ENCODE results near the gene ACTL8.
"Not testable (repeated sequence)": the region's sequence is repeated elsewhere in the genome, so short reads cannot be mapped to it uniquely, and the experiment has no call there.

Gene ACTL8

DNA sequence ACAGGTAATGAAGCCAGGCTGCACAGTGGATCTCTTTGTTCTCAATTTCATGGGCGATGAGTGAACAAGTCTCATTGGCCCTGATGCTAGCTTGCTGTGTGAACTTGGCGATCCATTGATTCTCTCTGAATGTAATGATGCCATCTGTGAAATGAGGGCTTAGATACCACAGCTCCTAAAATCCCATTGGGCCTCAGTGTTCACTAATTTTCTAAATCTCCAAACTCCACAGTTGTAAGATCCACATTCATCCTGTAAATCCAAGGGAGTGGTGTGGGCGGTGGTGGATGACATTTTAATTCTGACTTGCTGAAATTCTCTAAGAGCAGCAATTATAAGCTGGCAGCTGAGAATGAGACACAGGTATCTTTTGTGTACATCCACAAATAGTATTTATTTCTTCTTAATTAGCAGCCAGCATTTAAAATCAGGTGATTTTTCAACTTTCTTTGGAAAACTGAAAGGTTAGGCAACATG, 9.6 kb upstream of the ACTL8 start:
- Mint-ChIP-seq H3K4me3 (no peak overlapping the region), H3K36me3 (no peaks in the 10 kb centered on the region), H3K4me1 (no peaks in the 10 kb centered on the region), H3K27ac (no peak overlapping the region), H3K9me3 (no peaks in the 10 kb centered on the region)
- ATAC-seq: no peak
- DNase-seq (ENCODE audit: low spot score in 2 of 2): no peak

DNA sequence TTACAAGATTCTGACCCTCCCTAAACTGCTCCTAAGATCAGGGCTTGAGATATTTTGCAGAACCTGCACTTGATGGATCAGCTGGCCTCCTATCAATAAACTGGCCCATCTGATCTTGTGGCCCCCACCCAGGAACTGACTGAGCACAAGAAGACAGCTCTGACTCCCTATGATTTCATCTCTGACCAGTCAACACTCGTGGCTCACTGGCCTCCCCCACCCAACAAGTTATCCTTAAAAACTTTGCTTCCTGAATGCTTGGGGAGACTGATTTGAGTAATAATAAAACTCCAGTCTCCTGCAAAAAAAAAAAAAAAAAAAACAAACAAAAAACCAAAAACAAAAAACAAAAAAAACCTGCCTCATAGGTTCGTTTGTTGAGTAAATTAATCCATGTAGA, 8.9 kb upstream of the ACTL8 start:
- H3K27ac Mint-ChIP-seq; ATAC-seq; H3K9me3 Mint-ChIP-seq; DNase-seq (ENCODE audit: low spot score in 2 of 2); H3K36me3 Mint-ChIP-seq; H3K4me1 Mint-ChIP-seq; H3K4me3 Mint-ChIP-seq: not testable (repeated sequence)

DNA sequence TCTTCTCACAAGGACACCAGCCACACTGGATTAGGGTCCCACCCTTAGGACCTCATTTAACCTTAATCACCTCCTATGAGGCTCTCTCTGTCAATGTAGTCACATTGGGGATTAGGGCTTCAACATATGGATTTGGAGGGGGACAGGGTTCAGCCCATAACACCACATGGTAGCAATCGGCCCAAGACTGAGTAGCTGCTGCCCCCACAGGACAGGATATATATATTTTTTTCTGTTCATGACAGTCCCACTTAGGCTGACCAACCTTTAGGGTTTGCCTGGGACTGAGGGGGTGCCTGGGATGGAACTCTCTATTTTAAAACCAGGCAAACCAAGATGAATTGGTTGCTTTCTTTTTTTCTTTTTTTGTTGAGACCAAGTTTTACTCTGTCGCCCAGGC, 8.2 kb upstream of the ACTL8 start:
- H3K9me3 Mint-ChIP-seq: no peaks in the 10 kb centered on the region
- no peak overlapping the region for H3K4me3 Mint-ChIP-seq
- ATAC-seq (no peak), DNase-seq (ENCODE audit: low spot score in 2 of 2) (no peak)
- H3K36me3 Mint-ChIP-seq: no peaks in the 10 kb centered on the region
- no peak overlapping the region for H3K27ac Mint-ChIP-seq
- no peaks in the 10 kb centered on the region for H3K4me1 Mint-ChIP-seq

DNA sequence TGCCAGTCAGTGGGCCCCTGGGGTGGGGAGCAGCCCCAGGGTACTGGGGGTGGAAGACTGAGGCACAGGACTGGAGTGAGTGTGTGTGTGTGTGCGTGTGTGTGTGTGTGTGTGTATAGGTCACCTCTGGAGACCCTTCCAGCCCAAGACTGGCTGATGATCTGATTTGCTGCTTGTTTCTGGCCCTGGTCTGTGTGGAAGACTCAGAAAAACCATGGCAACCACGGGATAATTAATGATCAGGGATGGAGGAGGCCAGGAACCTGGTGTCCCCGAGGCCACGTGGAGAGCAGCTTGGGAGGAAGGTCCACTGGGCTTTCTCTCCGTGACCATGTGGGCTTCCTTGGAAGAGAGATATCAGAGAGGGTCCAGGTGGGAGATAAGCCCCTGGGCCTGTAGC, 4.8 kb upstream of the ACTL8 start:
- Mint-ChIP-seq H3K27ac (no peak overlapping the region), H3K4me1 (no peaks in the 10 kb centered on the region), H3K9me3 (no peaks in the 10 kb centered on the region), H3K36me3 (no peaks in the 10 kb centered on the region), H3K4me3 (no peak overlapping the region)
- ATAC-seq (no peak), DNase-seq (ENCODE audit: low spot score in 2 of 2) (no peak)

DNA sequence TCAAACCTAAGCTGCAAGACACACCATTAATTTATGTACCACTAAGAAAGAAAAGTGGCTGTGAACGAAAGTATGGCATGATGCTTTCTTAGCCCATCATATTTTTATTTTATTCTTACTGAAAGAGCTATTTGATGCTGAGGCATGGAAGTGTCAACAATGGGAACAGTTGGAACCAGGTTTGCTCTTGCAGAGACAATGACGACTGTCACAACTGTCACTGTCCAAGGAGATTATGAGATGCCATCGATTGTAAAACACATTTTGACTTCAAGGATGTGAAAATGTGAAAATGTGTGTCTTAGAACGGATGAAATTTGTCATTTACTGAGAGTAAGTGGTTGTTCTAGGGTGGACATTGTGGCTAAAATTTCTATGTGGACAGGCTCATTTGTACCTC, 2.8 kb upstream of the ACTL8 start:
- Mint-ChIP-seq H3K4me3 (no peak overlapping the region), H3K36me3 (no peaks in the 10 kb centered on the region), H3K4me1 (no peaks in the 10 kb centered on the region), H3K27ac (no peak overlapping the region), H3K9me3 (peaks cover 6% of the 10 kb centered on the region)
- DNase-seq (ENCODE audit: low spot score in 2 of 2) (no peak), ATAC-seq (no peak)

DNA sequence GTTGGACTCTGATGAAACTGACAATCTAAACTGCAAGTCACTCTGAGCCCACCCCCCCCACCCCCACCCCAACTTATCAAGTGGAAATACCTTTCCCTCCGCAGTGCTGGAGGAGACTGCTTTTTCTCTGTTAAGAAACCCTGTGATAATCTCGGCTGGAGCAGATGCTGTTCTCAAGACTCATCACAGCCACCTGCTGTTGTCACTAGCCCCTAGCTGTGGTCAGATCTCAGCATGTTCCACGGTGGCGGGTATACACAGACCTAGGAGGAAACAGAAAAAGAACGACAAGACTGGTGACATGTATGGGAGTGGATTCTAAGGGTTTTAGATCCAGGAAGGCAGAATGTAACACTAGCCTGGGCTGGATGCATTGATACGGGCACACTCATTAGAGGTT, 2.3 kb downstream of the ACTL8 start:
- H3K9me3 Mint-ChIP-seq: peaks cover 26% of the 10 kb centered on the region
- ATAC-seq: no peak
- no peak for DNase-seq (ENCODE audit: low spot score in 2 of 2)
- H3K36me3 Mint-ChIP-seq: no peaks in the 10 kb centered on the region
- H3K4me3 Mint-ChIP-seq: no peak overlapping the region
- no peaks in the 10 kb centered on the region for H3K4me1 Mint-ChIP-seq
- H3K27ac Mint-ChIP-seq: no peak overlapping the region

DNA sequence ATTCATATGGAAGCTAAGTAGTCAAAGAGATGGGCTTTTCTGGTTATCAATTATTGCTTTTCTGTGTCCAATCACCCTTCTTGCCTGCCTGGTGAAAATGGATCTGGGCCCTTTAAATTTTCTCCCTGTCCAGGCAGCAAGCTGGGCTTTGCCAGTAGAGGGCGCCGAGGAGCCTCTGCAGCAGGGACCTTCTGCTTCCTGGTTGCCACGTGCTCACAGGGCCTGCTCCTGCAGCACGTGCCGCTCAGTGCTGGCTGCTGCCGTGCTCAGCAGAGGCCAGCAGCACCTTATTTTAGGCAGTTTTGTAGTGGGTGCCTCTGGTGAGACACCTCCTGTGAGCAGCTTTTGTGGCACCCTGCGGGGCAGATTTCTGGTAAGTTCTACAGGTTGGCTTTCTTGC, 4.0 kb downstream of the ACTL8 start:
- no peak for ATAC-seq
- H3K4me1 Mint-ChIP-seq: no peaks in the 10 kb centered on the region
- H3K36me3 Mint-ChIP-seq: no peaks in the 10 kb centered on the region
- no peak overlapping the region for H3K4me3 Mint-ChIP-seq
- no peak for DNase-seq (ENCODE audit: low spot score in 2 of 2)
- H3K9me3 Mint-ChIP-seq: peaks cover 26% of the 10 kb centered on the region
- H3K27ac Mint-ChIP-seq: no peak overlapping the region

DNA sequence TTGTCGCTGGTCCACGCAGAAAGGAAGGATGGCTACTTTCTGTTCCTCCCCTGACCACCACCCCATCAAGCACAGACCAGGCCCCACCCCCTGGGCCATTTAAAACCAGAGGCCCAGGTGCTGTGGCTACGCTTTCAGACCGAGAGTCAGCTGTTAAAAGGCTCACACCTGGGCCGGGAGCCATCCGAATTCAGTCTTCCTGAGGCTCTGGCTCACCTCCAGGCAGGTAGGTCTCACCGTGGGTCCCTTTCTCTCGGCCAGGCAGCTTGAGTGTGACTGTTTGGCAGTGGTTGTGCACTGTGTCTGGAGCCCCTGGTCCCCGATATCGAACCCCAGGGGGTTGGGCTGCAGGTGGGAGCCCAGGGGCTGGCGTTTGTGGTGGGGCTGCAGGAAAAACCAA, 7.2 kb downstream of the ACTL8 start:
- Mint-ChIP-seq H3K36me3 (no peaks in the 10 kb centered on the region), H3K4me3 (no peak overlapping the region), H3K27ac (no peak overlapping the region), H3K9me3 (peaks cover 20% of the 10 kb centered on the region), H3K4me1 (no peaks in the 10 kb centered on the region)
- DNase-seq (ENCODE audit: low spot score in 2 of 2): no peak
- ATAC-seq: no peak

DNA sequence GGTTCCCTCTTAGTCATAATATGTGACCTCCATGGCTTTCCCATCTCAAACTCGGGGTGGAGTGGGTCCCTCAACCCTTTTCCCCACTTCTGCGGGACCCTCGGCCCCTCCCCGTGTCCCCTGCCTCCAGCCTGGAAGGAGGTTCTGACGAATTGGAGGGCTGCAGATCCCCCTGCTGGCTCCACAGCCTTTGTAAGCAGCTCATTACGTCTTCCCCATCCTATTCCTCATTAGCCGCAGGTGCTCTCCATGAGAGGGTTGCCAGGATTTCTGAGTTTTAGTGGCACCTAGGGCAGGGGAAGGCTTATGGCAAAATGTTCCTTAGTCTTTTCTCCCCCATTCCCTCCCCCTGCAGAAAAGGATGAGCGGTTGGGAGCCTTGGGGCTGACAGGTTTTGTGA, 8.3 kb downstream of the ACTL8 start:
- Mint-ChIP-seq H3K9me3 (peaks cover 12% of the 10 kb centered on the region), H3K4me3 (no peak overlapping the region), H3K36me3 (no peaks in the 10 kb centered on the region), H3K27ac (no peak overlapping the region), H3K4me1 (no peaks in the 10 kb centered on the region)
- DNase-seq (ENCODE audit: low spot score in 2 of 2) (no peak), ATAC-seq (no peak)

DNA sequence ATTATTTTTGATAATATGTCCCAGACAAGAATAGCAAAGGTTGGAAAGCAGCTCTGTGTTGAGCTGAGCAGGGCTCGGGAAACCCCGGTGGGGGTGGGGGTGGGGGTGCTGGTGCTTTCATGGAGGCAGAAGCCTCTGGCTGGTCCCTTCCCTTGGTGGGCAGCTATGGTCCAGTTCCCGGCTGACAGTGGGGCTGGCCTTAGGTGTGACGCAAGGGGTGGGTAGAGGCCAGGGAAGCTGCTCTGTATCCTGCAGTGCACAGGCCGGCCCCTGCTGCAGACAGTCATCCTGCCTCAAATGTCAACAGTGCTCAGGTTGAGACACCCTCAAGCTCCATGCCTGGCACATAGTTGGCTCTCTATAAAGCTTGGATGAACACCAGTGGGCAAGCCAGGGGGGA, 8.9 kb downstream of the ACTL8 start:
- no peak for DNase-seq (ENCODE audit: low spot score in 2 of 2)
- Mint-ChIP-seq H3K9me3 (peaks cover 6% of the 10 kb centered on the region), H3K4me3 (no peak overlapping the region), H3K36me3 (no peaks in the 10 kb centered on the region), H3K27ac (no peak overlapping the region), H3K4me1 (no peaks in the 10 kb centered on the region)
- no peak for ATAC-seq

DNA sequence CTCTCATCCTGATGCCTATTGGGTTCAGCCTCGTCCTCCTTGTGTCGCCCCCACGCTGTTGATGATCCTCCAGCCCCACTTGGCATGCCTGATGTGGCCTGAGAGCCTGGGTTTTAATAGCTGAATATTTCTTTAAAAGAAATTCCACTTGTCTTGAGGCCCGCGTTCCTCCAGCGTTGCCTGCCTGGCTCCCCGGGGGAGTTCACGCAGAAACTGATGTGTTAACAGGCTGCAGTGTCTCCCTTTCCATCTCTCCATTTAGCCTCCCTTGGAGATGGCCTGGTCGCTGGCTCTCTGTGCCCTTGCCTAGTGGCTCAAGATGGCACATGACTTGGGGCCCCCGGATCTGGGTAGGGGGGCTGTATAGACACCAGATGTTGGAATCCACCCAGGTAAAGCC, 9.5 kb downstream of the ACTL8 start:
- no peak for ATAC-seq
- H3K27ac Mint-ChIP-seq: no peak overlapping the region

DNA sequence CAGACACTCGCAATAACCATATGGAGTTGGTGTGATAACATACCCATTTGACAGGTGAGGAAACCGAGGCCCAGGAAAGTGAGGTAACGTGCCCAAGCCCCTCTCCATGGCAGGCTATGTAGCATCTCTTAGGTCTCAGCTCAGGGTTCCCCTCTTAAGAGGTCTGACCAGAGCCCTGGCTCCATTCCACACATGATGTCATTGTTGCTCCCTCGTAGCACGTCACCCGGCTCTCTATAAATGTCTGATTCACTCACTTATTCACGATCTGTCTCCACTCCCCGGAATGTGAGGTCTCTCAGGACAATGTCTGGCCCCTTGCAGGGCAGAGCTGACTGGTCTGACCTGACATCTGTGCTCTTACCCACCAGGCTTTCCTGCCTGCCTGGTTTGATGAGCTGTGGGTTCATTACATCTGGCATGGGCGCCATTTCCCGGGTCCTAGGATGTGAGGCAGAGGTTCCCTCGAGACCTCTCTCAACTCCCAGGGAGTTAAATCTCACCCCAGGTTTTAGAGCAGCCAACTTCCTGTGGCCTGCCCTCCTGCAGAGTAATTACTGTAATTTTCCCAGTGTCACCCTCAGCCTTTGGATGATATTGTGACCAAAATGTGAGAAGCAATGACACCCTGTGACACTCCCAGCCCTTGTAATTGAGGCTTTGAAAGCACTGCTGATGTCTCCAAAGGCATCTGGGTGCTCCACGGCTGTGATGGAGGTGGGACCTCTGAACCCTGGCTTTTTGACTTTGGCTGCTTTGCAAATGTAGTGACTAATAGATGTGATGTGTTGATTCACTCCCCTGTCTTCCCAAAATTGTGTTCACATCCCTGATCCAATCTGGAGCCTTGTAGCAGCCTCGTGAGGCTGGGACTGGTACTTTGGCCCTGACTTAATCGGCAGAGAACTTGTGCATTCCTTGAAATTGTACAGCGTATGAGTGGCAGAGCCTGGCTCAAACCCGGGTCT, 10.6 kb downstream of the ACTL8 start:
- Mint-ChIP-seq H3K9me3 (no peaks in the 10 kb centered on the region), H3K36me3 (no peaks in the 10 kb centered on the region), H3K4me3 (no peak overlapping the region), H3K27ac (no peak overlapping the region), H3K4me1 (no peaks in the 10 kb centered on the region)
- ATAC-seq (no peak), DNase-seq (ENCODE audit: low spot score in 2 of 2) (no peak)

More for the DNA sequence above, 9.5 kb downstream of the ACTL8 start:
- peaks cover 6% of the 10 kb centered on the region for H3K9me3 Mint-ChIP-seq
- no peak overlapping the region for H3K4me3 Mint-ChIP-seq
- DNase-seq (ENCODE audit: low spot score in 2 of 2): no peak
- H3K4me1 Mint-ChIP-seq: no peaks in the 10 kb centered on the region
- no peaks in the 10 kb centered on the region for H3K36me3 Mint-ChIP-seq

DNA sequence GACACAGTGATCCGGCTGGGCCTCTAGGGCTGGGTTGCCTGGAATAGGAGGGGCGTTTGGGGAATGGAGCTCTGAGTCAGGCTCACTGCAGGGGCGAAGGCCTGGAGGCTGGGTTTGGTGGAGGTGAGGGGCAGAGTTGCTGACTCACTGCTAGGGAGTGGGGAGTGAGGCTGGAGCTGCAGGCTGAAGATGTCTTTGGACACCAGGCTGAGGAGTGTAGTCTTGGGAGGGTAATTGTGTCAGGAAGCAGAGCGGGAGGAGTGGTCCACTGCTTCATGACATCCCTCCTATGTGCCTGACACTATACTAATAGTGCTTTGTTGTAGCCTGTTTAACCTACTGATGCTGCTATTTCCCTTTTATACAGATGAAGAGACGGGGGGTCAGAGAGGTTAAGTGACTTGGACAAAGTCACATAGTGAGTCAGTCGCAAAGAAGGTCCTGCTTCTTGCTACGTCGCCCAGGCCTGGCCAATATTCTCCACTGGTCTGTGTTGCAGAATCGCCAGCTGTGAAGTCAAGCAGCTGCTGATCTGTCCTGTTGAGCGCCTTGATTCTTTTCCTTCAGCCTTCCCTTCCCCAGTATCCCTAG, 13.6 kb downstream of the ACTL8 start:
- H3K36me3 Mint-ChIP-seq: no peaks in the 10 kb centered on the region
- no peaks in the 10 kb centered on the region for H3K4me1 Mint-ChIP-seq
- ATAC-seq: no peak
- DNase-seq (ENCODE audit: low spot score in 2 of 2): no peak
- no peaks in the 10 kb centered on the region for H3K9me3 Mint-ChIP-seq
- no peak overlapping the region for H3K27ac Mint-ChIP-seq
- no peak overlapping the region for H3K4me3 Mint-ChIP-seq

DNA sequence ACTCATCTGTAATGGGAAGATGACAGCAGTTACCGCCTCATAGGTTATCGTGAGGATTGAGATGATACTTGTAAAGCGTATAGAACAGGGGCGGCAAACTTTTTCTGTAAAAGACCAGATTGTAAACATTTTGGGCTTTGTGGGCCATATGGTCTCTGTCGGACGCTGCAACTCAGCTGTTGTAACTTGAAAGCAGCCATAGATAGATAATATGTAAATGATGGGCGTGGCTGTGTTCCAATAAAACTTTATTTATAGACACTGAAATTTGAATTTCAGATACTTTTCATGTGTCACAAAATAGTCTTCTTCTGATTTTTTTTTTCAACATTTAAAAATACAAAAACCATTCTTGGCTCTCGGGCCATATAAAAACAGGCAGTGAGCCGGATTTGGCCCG, 15.8 kb downstream of the ACTL8 start:
- H3K27ac Mint-ChIP-seq: no peak overlapping the region
- no peaks in the 10 kb centered on the region for H3K4me1 Mint-ChIP-seq
- no peaks in the 10 kb centered on the region for H3K9me3 Mint-ChIP-seq
- H3K36me3 Mint-ChIP-seq: no peaks in the 10 kb centered on the region
- H3K4me3 Mint-ChIP-seq: no peak overlapping the region
- no peak for ATAC-seq
- DNase-seq (ENCODE audit: low spot score in 2 of 2): no peak

DNA sequence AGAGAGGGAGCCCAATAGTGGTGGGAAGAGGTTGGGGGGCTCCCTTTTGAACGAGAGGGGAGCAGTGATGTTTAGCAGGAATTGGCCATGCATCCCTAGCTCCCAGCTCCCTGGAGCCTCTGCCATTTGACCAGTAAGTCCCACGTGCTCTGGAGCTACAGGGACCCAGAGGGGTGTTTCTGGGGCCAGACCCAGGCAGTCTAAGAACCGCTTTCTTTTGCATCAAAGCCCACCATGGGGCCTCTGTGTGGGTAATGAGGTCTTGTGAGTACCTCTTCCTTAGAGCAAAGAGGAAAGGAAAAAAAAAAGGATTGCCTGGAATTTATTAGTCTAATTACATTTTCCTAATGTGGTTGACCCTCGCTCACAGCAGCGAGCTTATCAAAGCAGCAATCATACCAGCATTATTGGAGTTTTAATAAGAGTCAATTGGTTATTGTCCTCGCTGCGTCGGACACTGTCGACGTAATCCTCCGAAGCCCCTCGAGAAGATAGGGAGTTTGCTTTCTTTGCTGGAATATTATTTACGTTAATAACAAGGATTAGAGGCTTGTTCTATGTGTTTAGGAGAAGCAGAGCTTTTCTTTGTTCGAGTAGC, 17.6 kb downstream of the ACTL8 start:
- Mint-ChIP-seq H3K4me1 (no peaks in the 10 kb centered on the region), H3K36me3 (no peaks in the 10 kb centered on the region), H3K9me3 (no peaks in the 10 kb centered on the region), H3K4me3 (no peak overlapping the region), H3K27ac (no peak overlapping the region)
- no peak for ATAC-seq
- no peak for DNase-seq (ENCODE audit: low spot score in 2 of 2)

All from stimulated activated effector memory CD8-positive, alpha-beta T cell treated with anti-CD3 and anti-CD28 coated beads, Interleukin-12 subunit alpha, Interleukin-12 subunit beta, amount 100 ng/mL, for 72 hours (primary cell).